SJSA1 (cell line): Measurements from ENCODE around the gene MCM3AP. TPM values are rescaled to one million over a fixed set of nuclear protein-coding genes. Genes with fewer than 3 reads are reported as not detected.
"Not testable (repeated sequence)": the region's sequence is repeated elsewhere in the genome, so short reads cannot be mapped to it uniquely, and the experiment has no call there.

Source experiments
- DNase-seq, 2 experiments: peaks; one replicate each; pipeline ENCODE4 v3.0.0-alpha.2; 2015 to 2020; ENCODE audit warnings: low spot score in 2 of 2, low read depth in 1 of 2
- H3K27ac ChIP-seq: fragments of 250-450 bp; sonication (Bioruptor Pico); 2 replicates; pipeline ENCODE4 v1.5.1; 2020; ENCODE audit warnings: mild to moderate bottlenecking, moderate library complexity
- H3K27me3 ChIP-seq: fragments of 250-450 bp; sonication (Bioruptor Pico); replicated peaks from 2 replicates; pipeline ENCODE4 v1.5.1; 2020; ENCODE audit warnings: mild to moderate bottlenecking, moderate library complexity
- H3K36me3 ChIP-seq: fragments of 250-450 bp; sonication (Bioruptor Pico); 2 replicates; pipeline ENCODE4 v1.5.1; 2020; ENCODE audit warnings: mild to moderate bottlenecking
- H3K4me1 ChIP-seq: fragments of 250-450 bp; sonication (Bioruptor Pico); replicated peaks from 2 replicates; pipeline ENCODE4 v1.6.1; 2021; ENCODE audit warnings: mild to moderate bottlenecking
- H3K4me3 ChIP-seq: fragments of 250-450 bp; sonication (Bioruptor Pico); 2 replicates; pipeline ENCODE4 v1.5.1; 2020; ENCODE audit warnings: mild to moderate bottlenecking
- H3K9me3 ChIP-seq: fragments of 250-450 bp; sonication (Bioruptor Pico); replicated peaks from 2 replicates; pipeline ENCODE4 v1.5.1; 2020; ENCODE audit warnings: mild to moderate bottlenecking
- total RNA-seq: library from RNA; depleted of rRNA; stranded (reverse); fragments of >200 nt; shearing (Covaris generic); gene quantifications from 2 replicates; pipeline ENCODE4 v1.2.3, GENCODE V29; 2014

The MCM3AP gene
- total RNA-seq, 1 experiment from 2014 or later: 88.7 TPM

DNA sequence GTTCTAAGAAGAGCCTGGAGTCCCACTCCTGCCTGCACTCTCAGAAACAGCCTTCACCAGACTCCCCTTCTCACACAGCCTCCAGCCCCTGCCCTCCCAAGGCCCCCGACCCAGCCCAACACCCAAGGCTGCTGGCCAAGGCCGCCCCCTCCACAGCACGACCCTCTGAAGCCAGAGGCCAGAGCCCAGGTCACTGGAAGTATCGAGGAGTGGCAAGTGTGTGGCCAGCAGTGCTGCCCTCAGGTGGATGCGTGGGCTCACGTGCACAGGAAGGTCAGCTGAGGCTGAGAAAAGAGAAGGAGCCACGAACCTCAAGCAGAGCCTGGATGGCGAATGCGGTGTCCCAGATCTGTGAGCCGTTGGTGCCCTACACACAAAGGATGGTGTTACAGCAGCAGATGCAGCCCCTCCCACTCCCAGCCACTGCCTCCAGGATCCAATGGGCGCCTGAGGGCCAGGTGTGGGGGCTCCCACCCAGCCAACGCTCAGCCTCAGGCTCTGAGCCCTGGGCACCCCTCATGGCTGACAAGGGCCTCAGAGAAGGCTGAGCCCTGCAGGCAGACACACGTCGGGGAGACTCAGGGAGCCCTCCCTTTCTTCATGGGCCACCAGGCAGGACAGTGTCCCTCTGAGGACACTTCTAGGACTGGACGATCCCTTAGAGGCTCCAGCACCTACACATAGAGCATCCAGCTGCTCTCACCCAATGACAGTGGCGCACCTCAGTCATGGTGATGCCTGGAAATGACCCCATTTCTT lies 74.9 kb downstream of the MCM3AP start:
- no peaks in the 10 kb centered on the region for H3K27me3 ChIP-seq
- H3K4me3 ChIP-seq: no peak overlapping the region
- no peaks in the 10 kb centered on the region for H3K9me3 ChIP-seq
- no peak overlapping the region for H3K27ac ChIP-seq
- H3K4me1 ChIP-seq: no peaks in the 10 kb centered on the region
- H3K36me3 ChIP-seq: peaks cover 20% of the 10 kb centered on the region
- no peak for DNase-seq

DNA sequence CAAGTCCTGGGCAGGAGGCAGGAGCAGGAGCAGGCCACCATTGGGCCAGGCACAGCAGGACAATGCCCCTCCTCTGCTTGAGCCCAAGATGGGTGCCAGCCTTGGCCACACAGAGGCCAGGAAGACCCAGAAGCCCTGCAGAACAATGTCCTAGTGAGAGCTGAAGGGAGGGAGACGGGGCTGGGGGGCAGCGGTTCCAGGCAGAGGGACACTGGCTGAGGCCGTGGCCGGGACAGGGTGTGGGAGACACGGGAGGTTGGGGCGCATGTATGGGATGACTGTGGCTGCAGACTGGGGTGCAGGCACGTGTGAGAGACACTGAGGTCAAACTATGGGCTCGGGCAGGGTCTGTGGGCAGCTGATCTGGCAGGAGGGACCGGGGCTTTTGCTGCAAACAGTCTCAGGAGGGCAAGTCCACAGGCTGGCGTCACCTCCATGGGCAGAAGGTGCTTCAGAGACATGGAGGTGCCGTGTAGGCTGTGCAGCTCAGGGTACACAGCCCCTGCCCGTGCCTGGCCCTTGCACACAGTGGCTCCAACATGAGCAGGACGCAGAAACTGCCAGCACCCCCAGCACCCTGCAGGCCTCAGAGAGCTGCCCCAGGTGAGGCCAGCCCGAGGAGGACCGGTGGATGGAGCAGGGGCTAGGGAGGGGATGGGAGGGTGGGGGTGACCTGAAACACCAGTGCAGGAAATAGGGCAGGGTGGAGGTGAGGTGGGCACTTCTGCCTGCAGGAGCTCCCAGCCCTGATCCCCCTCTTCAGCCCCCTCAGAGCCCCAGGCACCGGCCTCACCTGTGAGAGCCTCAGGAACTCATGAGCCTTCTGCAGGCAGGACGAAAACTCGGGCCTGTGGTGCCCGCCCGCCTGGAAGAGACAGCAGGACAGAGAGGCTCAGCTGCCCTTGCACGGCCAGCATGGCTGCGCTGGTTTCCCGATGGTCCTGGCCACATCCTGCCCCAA lies 76.4 kb downstream of the MCM3AP start:
- H3K27ac ChIP-seq: no peak overlapping the region
- H3K9me3 ChIP-seq: no peaks in the 10 kb centered on the region
- H3K27me3 ChIP-seq: no peaks in the 10 kb centered on the region
- no peak for DNase-seq
- no peak overlapping the region for H3K4me3 ChIP-seq
- peaks cover 22% of the 10 kb centered on the region for H3K36me3 ChIP-seq
- H3K4me1 ChIP-seq: no peaks in the 10 kb centered on the region

DNA sequence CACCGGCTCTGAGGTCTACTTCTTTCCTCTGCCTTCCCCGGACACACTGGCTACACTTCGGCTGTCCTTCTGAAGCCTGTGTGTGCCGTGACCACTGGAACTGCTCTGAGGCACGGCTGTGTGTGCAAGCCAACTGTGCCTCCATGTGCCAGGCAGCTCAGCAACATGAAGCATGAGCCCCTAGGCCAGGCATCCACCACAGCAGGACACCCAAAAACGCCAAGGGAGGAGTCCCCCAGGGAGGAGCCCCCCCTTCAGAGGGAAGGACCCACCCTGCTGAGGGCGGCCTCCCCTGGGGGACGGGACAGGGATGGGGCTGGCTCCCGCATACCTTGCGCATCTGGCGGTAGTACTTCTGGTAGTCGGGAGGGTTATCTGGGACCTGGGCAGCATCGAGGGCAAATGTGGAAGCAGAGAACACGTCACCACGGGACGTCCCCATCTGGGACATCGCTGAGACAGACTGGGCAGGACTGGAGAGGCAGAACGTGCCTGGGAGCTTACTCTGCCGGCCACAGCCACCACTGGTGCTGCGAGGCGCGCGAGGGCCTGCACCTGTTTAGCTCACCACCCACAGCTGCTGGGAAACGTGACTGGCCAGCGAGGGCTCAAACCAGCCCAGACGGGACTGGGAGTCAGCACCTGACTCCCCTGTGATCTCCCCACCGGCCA lies 77.4 kb downstream of the MCM3AP start:
- Histone ChIP-seq H3K9me3 (no peaks in the 10 kb centered on the region), H3K4me3 (no peak overlapping the region), H3K27me3 (no peaks in the 10 kb centered on the region), H3K36me3 (peaks cover 22% of the 10 kb centered on the region), H3K27ac (no peak overlapping the region), H3K4me1 (no peaks in the 10 kb centered on the region)
- no peak for DNase-seq

DNA sequence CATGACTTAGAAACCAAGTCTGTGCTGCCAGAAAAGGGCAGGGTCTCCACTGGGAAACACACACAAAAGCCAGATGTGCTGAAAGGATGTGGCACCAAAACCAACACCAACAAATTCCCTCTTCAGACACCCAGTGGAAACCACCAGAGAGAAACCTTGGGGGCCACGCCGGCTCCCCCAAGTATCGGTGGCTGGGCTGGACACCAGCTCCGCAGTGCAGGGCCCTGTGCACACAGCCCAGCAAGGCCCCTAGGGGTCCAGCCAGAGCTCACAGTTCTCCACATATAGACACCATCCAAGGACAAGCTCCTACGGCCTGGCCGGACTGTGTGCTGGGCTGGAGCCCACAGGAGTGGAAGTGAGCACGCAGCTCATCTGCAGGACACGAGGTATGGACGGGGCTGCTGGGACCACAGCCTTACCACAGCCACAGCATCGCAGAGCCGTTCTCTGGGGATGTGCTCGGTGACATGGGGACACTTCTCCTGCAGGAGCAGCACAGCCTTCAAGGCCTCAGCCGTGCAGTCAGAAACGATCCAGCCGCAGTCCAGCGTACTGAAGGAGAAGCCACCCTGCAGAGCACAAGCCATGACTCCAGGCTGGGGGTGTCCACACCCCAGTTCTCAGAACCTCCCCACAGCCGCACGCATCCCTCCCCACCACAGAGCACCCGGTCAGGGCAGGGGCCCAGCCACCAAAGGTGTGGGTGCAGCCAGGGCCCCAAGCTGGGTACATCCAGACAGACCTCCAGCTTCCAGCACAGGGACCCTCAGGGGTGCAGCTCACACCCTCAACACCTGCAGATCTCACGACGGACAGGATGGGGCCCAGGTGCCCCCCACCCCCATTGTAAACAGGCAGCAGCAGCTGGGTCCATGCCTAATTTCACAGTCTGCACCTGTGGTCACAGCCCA lies 78.1 kb downstream of the MCM3AP start:
- no peaks in the 10 kb centered on the region for H3K4me1 ChIP-seq
- no peaks in the 10 kb centered on the region for H3K27me3 ChIP-seq
- no peak overlapping the region for H3K4me3 ChIP-seq
- DNase-seq: no peak
- no peaks in the 10 kb centered on the region for H3K9me3 ChIP-seq
- H3K36me3 ChIP-seq: peaks cover 22% of the 10 kb centered on the region
- H3K27ac ChIP-seq: no peak overlapping the region

DNA sequence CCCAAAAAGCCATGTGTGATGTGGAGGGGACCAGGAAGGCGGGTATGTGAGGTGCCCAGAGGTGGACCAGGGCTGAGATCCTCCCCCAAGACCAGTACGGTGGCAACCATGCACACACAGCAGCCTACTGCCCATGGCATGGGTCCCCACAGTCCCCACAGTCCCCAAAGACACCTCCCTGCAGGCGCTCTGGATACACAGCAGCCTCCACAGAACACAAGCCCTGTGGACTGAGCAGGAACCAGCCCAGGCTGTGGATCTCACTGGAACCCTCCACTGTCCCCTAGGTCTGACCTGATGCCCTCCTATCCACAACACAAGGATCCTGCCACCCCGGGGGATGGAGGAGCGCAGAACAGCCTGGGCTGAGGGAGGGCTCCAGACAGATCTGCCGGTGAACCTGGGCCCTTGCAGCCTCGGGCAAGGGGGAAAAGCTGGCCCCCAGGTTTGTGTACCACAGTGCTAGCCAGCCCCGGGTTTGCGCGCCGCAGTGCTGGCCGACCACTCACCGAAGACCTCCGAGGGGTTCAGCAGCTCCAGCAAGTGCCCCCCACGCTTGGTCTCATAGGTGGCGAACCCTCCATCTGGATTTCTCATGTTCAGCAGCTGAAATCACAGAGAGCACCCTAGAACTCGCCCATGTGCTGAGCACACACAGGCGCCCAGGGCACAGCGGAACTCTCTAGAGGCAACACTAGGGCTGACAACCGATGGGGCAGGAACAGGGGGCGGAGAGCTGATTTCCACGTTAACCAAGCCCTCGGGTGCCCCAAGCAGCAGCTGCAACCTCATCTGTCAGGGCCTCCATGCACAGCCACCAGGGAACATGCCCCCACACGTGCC lies 79.0 kb downstream of the MCM3AP start:
- Histone ChIP-seq H3K9me3 (no peaks in the 10 kb centered on the region), H3K27ac (no peak overlapping the region), H3K4me1 (no peaks in the 10 kb centered on the region), H3K36me3 (peaks cover 22% of the 10 kb centered on the region), H3K4me3 (no peak overlapping the region), H3K27me3 (no peaks in the 10 kb centered on the region)
- DNase-seq: no peak

DNA sequence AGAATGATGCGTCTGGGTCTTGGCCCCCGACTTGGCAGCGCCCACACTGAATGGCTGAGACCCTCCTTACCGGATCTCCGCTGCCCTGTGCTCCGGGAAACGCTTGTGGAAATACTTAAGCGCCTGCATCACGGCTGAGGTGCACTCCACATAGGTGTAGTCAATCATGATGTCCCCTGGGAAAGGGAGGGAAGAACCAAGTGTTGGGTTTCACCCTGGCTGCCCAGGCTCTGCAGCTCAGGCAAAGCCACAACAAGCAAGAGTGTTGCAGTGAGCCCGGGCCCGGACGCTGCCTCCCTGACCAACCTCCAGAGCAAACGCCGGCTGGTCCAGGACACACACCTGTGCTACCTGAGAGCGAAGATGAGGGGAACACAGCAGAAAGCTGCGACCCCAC lies 79.6 kb downstream of the MCM3AP start:
- Histone ChIP-seq H3K4me1 (no peaks in the 10 kb centered on the region), H3K4me3 (no peak overlapping the region), H3K9me3 (no peaks in the 10 kb centered on the region), H3K27me3 (no peaks in the 10 kb centered on the region), H3K36me3 (peaks cover 22% of the 10 kb centered on the region), H3K27ac (no peak overlapping the region)
- no peak for DNase-seq

DNA sequence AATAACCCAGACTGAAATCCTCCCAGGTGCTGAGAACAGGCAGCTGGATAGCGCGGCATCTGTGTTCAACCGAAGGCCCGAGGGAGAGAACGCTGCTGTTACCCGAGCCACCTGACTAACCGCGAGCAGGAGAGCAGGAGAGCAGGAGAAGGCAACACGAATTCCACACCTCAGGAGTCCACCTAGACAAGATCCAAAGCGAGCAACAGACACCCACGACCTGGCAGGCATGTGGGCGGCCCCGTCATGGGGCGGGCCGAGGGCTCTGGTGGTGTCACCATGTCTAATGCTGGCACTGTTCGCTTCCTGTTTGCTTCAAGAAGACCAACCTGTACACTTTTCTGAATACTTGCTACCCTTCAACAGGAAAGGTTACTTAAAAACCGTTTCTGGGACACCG lies 80.2 kb downstream of the MCM3AP start:
- Histone ChIP-seq H3K36me3 (peaks cover 19% of the 10 kb centered on the region), H3K4me1 (no peaks in the 10 kb centered on the region), H3K27me3 (no peaks in the 10 kb centered on the region), H3K9me3 (no peaks in the 10 kb centered on the region), H3K27ac (no peak overlapping the region), H3K4me3 (no peak overlapping the region)
- DNase-seq: no peak

DNA sequence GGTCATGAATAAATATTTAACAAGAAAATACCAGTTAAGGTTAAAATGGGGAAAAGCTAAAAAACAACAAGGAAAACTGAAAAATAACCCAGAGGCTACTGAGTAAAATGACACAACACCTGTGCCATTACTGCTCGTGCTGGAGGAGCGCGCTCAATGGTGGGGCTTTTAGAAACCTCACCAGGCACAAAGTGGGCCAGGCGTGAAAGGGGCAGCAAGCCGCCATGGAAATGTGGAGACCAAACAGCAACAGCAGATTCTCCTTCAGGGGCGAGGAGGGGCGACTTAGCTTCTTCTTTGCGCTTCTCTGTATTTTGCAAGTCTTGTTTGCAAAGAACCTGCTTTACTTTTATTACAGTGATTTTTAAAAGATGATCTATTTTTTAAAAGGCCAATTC lies 82.2 kb downstream of the MCM3AP start:
- Histone ChIP-seq H3K36me3 (peaks cover 18% of the 10 kb centered on the region), H3K4me1 (no peaks in the 10 kb centered on the region), H3K27ac (no peak overlapping the region), H3K4me3 (no peak overlapping the region), H3K9me3 (no peaks in the 10 kb centered on the region), H3K27me3 (no peaks in the 10 kb centered on the region)
- DNase-seq: no peak

DNA sequence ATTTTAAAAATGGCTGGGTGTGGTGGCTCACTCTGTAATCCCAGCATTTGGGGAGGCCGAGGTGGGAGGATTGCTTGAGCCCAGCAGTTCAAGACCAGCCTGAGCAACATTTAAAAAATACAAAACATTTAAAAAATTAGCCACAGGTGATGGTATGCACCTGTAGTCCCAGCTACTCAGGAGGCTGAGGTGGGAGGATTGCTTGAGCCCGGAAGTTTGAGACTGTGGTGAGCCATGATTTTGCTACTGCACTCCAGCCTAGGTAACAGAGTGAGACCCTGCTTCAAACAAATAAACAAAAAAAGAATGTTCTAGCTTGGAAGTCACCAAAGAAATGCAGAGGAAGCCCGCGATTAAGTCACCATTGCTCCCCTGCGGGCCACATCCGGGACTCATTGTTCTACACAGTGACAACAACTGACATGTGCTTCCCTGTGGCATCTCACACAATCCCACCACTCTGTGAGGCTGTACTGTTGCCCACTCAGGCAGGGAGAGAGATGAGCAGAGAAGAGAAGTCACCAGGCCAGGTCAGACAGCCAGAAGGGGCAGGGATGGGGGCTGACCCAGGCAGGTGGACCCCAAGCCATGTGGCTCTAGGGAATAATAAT lies 82.7 kb downstream of the MCM3AP start:
- peaks cover 18% of the 10 kb centered on the region for H3K36me3 ChIP-seq
- no peaks in the 10 kb centered on the region for H3K27me3 ChIP-seq
- DNase-seq: no peak
- H3K4me1 ChIP-seq: no peaks in the 10 kb centered on the region
- H3K4me3 ChIP-seq: no peak overlapping the region
- H3K9me3 ChIP-seq: no peaks in the 10 kb centered on the region
- H3K27ac ChIP-seq: no peak overlapping the region

DNA sequence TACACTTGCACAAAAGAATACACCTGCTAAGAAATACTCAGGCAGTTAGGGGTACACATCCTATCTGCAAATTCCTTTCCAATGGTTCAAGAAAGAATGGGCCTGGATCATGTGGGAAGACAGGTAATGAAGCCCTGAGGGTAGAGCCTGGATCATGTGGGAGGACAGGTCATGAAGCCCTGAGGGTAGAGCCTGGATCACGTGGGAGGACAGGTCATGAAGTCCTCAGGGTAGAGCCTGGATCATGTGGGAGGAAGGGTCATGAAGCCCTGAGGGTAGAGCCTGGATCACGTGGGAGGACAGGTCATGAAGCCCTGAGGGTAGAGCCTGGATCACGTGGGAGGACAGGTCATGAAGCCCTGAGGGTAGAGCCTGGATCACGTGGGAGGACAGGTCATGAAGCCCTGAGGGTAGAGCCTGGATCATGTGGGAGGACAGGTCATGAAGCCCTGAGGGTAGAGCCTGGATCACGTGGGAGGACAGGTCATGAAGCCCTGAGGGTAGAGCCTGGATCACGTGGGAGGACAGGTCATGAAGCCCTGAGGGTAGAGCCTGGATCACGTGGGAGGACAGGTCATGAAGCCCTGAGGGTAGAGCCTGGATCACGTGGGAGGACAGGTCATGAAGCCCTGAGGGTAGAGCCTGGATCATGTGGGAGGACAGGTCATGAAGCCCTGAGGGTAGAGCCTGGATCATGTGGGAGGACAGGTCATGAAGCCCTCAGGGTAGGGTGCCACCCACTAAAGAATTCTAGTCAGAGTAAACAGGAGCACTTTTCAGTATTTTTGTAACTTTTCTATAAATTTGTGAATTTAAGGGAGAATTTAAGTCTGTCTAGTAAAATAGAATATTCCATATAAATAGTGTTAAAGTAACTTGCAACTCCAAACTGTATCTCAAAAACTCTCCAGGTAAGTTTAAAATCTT lies 84.3 kb downstream of the MCM3AP start:
- H3K27me3 ChIP-seq, DNase-seq, H3K4me1 ChIP-seq, H3K27ac ChIP-seq, H3K4me3 ChIP-seq, H3K9me3 ChIP-seq: not testable (repeated sequence)
- H3K36me3 ChIP-seq: peaks cover 11% of the 10 kb centered on the region
